GM12878 (cell line): ENCODE data around the gene APOC4. TPM values are rescaled to one million over a fixed set of nuclear protein-coding genes. Genes with fewer than 3 reads are reported as not detected.

Source experiments
- BHLHE40 ChIP-seq, 2 experiments: fragments of 450-650 bp in 1 of 2; IDR thresholded peaks; 2 replicates each; pipeline ENCODE4 v1.6.1; 2011 to 2017; ENCODE audit warnings: low read depth in 2 of 2, borderline replicate concordance in 1 of 2, improper control_type of control experiment in 1 of 2, low read length in 1 of 2, mild to moderate bottlenecking in 1 of 2
- FOXM1 ChIP-seq: IDR thresholded peaks from 2 replicates; pipeline ENCODE4 v1.6.1; 2012; ENCODE audit warnings: low read depth, mild to moderate bottlenecking, inconsistent platforms, low read length, moderate library complexity
- GABPA ChIP-seq: IDR thresholded peaks from 2 replicates; pipeline ENCODE4 v1.6.1; 2014; ENCODE audit warnings: antibody characterized with exemption, low read depth, mild to moderate bottlenecking, inconsistent platforms
- GATAD2B ChIP-seq: fragments of 450-650 bp; conservative IDR thresholded peaks from 2 replicates; pipeline ENCODE4 v1.6.1; 2017; ENCODE audit warnings: low read depth, mild to moderate bottlenecking, moderate library complexity
- MXI1 ChIP-seq: fragments of 150-350 bp; IDR thresholded peaks from 2 replicates; pipeline ENCODE4 v1.6.1; 2011; ENCODE audit warnings: low read depth, mild to moderate bottlenecking, inconsistent platforms, low read length, improper control_type of control experiment
- NBN ChIP-seq: fragments of 450-650 bp; IDR thresholded peaks from 2 replicates; pipeline ENCODE4 v1.6.1; 2016
- NFIC ChIP-seq: IDR thresholded peaks from 2 replicates; pipeline ENCODE4 v1.6.1; 2012; ENCODE audit warnings: low read depth, mild to moderate bottlenecking, inconsistent platforms, low read length, moderate library complexity
- NFYB ChIP-seq: IDR thresholded peaks from 2 replicates; pipeline ENCODE4 v1.6.1; 2011; ENCODE audit warnings: low read depth, mild to moderate bottlenecking, low read length, improper control_type of control experiment, moderate library complexity; ENCODE audit not compliant: insufficient read depth
- PKNOX1 ChIP-seq: fragments of 450-650 bp; IDR thresholded peaks from 2 replicates; pipeline ENCODE4 v1.6.1; 2016; ENCODE audit warnings: mild to moderate bottlenecking
- POLR2A ChIP-seq: IDR thresholded peaks from 2 replicates; pipeline ENCODE4 v1.6.1; 2011; ENCODE audit warnings: low read depth, mild to moderate bottlenecking, low read length
- RAD51 ChIP-seq: fragments of 450-650 bp; IDR thresholded peaks from 2 replicates; pipeline ENCODE4 v1.6.1; 2016; ENCODE audit warnings: moderate library complexity, mild to moderate bottlenecking, inconsistent platforms
- USF1 ChIP-seq: IDR thresholded peaks from 2 replicates; pipeline ENCODE4 v1.6.1; 2011; ENCODE audit warnings: borderline replicate concordance, low read depth, mild to moderate bottlenecking, moderate library complexity, mixed read lengths, low read length; ENCODE audit not compliant: insufficient read depth; ENCODE audit errors: extremely low read length
- YY1 ChIP-seq: IDR thresholded peaks from 2 replicates; pipeline ENCODE4 v1.6.1; 2011; ENCODE audit warnings: low read depth, mild to moderate bottlenecking, low read length
- ZNF217 ChIP-seq: fragments of 450-650 bp; IDR thresholded peaks from 2 replicates; pipeline ENCODE4 v1.6.1; 2017; ENCODE audit warnings: antibody characterized with exemption, mild to moderate bottlenecking
- ZNF622 ChIP-seq: fragments of 450-650 bp; IDR thresholded peaks from 2 replicates; pipeline ENCODE4 v1.6.1; 2017; ENCODE audit warnings: mild to moderate bottlenecking, inconsistent platforms
- polyA plus RNA-seq, 11 experiments: library from polyadenylated mRNA; depleted of rRNA in 4 of 11; unstranded in 6 of 11; stranded (reverse) in 5 of 11; fragments of >200 nt; fragmentation: Nextera tagmentation in 4 of 11; fragmentation: Illumina TruSeq in 1 of 11; extraction: Ambion mirVana in 4 of 11; extraction: Trizol in 1 of 11; gene quantifications; 1 replicate in 1 of 11; 2 replicates in 10 of 11; pipeline versions ENCODE4 v1.2.1 to v1.2.3, GENCODE V29; 2011 to 2016; ENCODE audit warnings: inconsistent platforms in 2 of 11, missing spikeins in 2 of 11, low read depth in 1 of 11
- total RNA-seq, 4 experiments: library from RNA; depleted of rRNA in 3 of 4; stranded (reverse); fragments of >200 nt in 3 of 4; fragmentation: Illumina TruSeq in 1 of 4; extraction: Trizol in 1 of 4; gene quantifications; 2 replicates each; pipeline versions ENCODE4 v1.2.1 to v1.2.3, GENCODE V29; 2013 to 2021
- TF ChIP-seq, protein P1 (sequence below): fragments of 150-350 bp; IDR thresholded peaks from 2 replicates; pipeline ENCODE4 v1.6.1; 2016; ENCODE audit warnings: low read depth, low read length
- TF ChIP-seq, protein P2 (sequence below): IDR thresholded peaks from 2 replicates; pipeline ENCODE4 v1.6.1; 2011; ENCODE audit warnings: low read depth, mild to moderate bottlenecking, low read length, moderate library complexity, borderline replicate concordance; ENCODE audit errors: extremely low read depth
- TF ChIP-seq, protein P3 (sequence below): IDR thresholded peaks from 2 replicates; pipeline ENCODE4 v1.6.1; 2011; ENCODE audit warnings: borderline replicate concordance, low read depth, mild to moderate bottlenecking, moderate library complexity, low read length; ENCODE audit not compliant: insufficient read depth, poor library complexity, severe bottlenecking
- TF ChIP-seq, protein P4 (sequence below): fragments of 450-650 bp; IDR thresholded peaks from 2 replicates; pipeline ENCODE4 v1.6.1; 2017; ENCODE audit warnings: mild to moderate bottlenecking, moderate library complexity

APOC4 gene
- total and polyA plus RNA-seq, 10 of the 15 experiments (the other 5 are each of a cell fraction or from before 2014, with no cell fraction given): not detected

GRCh38 chr19:44943801-44944249 lies 1.8 kb downstream of the APOC4 start (continued):
- TF ChIP-seq, protein P1, sequence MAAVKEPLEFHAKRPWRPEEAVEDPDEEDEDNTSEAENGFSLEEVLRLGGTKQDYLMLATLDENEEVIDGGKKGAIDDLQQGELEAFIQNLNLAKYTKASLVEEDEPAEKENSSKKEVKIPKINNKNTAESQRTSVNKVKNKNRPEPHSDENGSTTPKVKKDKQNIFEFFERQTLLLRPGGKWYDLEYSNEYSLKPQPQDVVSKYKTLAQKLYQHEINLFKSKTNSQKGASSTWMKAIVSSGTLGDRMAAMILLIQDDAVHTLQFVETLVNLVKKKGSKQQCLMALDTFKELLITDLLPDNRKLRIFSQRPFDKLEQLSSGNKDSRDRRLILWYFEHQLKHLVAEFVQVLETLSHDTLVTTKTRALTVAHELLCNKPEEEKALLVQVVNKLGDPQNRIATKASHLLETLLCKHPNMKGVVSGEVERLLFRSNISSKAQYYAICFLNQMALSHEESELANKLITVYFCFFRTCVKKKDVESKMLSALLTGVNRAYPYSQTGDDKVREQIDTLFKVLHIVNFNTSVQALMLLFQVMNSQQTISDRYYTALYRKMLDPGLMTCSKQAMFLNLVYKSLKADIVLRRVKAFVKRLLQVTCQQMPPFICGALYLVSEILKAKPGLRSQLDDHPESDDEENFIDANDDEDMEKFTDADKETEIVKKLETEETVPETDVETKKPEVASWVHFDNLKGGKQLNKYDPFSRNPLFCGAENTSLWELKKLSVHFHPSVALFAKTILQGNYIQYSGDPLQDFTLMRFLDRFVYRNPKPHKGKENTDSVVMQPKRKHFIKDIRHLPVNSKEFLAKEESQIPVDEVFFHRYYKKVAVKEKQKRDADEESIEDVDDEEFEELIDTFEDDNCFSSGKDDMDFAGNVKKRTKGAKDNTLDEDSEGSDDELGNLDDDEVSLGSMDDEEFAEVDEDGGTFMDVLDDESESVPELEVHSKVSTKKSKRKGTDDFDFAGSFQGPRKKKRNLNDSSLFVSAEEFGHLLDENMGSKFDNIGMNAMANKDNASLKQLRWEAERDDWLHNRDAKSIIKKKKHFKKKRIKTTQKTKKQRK: no peak
- TF ChIP-seq GABPA (no peak), YY1 (peak; percentile 37; the same call in 1 of the 2 replicates), BHLHE40 (IDR thresholded peaks at IDR 0.05; ENCODE audit: borderline replicate concordance in 1 of 2, low read depth in 2 of 2, low read length in 1 of 2) (peak; percentile 60 to 74; a peak in 3 of 4 replicates), MXI1 (peak; percentile 74), NFYB (0 out of 2 replicates have a peak, but pooled peaks have one; percentile 42), POLR2A (peak; percentile 61), NFIC (no peak), GATAD2B (0 out of 2 replicates have a peak, but pooled peaks have one; percentile 16), ZNF622 (no peak), RAD51 (peak; percentile 43; the same call in 1 of the 2 replicates), NBN (peak; percentile 59; the same call in 1 of the 2 replicates), ZNF217 (no peak), USF1 (peak; percentile 29), FOXM1 (no peak), PKNOX1 (peak; percentile 82)
- TF ChIP-seq, protein P2, sequence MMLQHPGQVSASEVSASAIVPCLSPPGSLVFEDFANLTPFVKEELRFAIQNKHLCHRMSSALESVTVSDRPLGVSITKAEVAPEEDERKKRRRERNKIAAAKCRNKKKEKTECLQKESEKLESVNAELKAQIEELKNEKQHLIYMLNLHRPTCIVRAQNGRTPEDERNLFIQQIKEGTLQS: no peak
- TF ChIP-seq, protein P3, sequence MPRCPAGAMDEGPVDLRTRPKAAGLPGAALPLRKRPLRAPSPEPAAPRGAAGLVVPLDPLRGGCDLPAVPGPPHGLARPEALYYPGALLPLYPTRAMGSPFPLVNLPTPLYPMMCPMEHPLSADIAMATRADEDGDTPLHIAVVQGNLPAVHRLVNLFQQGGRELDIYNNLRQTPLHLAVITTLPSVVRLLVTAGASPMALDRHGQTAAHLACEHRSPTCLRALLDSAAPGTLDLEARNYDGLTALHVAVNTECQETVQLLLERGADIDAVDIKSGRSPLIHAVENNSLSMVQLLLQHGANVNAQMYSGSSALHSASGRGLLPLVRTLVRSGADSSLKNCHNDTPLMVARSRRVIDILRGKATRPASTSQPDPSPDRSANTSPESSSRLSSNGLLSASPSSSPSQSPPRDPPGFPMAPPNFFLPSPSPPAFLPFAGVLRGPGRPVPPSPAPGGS: no peak
- TF ChIP-seq, protein P4, sequence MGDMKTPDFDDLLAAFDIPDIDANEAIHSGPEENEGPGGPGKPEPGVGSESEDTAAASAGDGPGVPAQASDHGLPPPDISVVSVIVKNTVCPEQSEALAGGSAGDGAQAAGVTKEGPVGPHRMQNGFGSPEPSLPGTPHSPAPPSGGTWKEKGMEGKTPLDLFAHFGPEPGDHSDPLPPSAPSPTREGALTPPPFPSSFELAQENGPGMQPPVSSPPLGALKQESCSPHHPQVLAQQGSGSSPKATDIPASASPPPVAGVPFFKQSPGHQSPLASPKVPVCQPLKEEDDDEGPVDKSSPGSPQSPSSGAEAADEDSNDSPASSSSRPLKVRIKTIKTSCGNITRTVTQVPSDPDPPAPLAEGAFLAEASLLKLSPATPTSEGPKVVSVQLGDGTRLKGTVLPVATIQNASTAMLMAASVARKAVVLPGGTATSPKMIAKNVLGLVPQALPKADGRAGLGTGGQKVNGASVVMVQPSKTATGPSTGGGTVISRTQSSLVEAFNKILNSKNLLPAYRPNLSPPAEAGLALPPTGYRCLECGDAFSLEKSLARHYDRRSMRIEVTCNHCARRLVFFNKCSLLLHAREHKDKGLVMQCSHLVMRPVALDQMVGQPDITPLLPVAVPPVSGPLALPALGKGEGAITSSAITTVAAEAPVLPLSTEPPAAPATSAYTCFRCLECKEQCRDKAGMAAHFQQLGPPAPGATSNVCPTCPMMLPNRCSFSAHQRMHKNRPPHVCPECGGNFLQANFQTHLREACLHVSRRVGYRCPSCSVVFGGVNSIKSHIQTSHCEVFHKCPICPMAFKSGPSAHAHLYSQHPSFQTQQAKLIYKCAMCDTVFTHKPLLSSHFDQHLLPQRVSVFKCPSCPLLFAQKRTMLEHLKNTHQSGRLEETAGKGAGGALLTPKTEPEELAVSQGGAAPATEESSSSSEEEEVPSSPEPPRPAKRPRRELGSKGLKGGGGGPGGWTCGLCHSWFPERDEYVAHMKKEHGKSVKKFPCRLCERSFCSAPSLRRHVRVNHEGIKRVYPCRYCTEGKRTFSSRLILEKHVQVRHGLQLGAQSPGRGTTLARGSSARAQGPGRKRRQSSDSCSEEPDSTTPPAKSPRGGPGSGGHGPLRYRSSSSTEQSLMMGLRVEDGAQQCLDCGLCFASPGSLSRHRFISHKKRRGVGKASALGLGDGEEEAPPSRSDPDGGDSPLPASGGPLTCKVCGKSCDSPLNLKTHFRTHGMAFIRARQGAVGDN: peak; percentile 76
